ENCODE measurements around the gene PLEKHG1.

DNA sequence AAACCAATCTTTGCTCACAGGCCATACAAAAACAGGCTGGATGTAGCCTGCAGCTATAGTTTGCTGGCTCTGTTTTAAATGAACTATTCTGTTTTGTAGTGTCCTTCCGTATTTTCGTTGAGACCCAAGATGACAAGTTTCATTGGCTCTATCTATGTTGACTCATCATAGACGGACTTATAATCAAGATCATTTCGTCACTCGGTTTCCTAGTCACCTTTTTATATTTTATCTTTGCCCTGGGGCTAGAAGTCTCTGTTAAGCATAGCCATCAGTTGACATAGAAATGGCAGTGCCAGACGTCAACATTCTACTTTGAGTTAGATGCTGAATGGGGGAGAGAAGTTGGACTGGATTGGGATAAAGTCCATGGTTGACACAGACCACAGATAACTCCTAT is 4.8 kb downstream of the PLEKHG1 start:
- no peak for TF ChIP-seq POLR2A (IDR thresholded peaks at IDR 0.05)
- TF ChIP-seq, protein P1, sequence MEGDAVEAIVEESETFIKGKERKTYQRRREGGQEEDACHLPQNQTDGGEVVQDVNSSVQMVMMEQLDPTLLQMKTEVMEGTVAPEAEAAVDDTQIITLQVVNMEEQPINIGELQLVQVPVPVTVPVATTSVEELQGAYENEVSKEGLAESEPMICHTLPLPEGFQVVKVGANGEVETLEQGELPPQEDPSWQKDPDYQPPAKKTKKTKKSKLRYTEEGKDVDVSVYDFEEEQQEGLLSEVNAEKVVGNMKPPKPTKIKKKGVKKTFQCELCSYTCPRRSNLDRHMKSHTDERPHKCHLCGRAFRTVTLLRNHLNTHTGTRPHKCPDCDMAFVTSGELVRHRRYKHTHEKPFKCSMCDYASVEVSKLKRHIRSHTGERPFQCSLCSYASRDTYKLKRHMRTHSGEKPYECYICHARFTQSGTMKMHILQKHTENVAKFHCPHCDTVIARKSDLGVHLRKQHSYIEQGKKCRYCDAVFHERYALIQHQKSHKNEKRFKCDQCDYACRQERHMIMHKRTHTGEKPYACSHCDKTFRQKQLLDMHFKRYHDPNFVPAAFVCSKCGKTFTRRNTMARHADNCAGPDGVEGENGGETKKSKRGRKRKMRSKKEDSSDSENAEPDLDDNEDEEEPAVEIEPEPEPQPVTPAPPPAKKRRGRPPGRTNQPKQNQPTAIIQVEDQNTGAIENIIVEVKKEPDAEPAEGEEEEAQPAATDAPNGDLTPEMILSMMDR (IDR thresholded peaks at IDR 0.05) = no peak

All from right lobe of liver (tissue), 4 donors.